GM12864 (cell line): Measurements from ENCODE around the gene TXNDC11.

Experiments
- DNase-seq: peaks from one replicate; pipeline ENCODE4 v3.0.0-alpha.2; 2011; ENCODE audit warnings: low read depth
- H3K4me3 ChIP-seq: 2 replicates; pipeline ENCODE4 v1.5.1; 2011; ENCODE audit warnings: mild to moderate bottlenecking, low read depth, low read length, control low read depth
- TF ChIP-seq, protein P1 (sequence below): IDR thresholded peaks from 2 replicates; pipeline ENCODE4 v1.5.1; 2011; ENCODE audit warnings: low read depth, mild to moderate bottlenecking, moderate library complexity, low read length, control low read depth, inconsistent platforms; ENCODE audit errors: missing control alignments

TXNDC11 gene

DNA sequence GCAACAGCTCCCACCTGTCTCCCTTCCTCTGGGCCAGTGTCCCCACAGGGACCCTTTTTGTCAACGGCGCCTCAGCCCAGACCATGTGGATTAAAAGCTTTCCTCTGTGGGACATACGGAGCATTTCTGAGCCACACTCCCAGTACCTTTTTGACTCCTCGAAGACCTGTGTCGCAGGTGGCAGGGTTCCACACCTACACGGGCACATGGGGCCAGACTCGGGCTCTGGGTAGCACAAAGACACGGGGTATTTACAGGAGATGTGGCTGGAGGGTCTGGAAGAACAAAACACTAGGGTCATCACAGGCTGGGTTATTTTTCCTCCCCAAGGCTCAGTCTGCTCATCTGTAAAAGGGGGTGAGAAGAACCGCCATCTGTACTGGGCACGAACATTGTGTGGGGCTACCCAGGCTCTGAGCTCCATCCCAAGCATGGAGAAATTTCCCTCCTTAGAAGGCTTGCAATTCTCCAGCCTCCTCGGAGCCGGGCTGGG, 106.9 kb downstream of the TXNDC11 start:
- TF ChIP-seq, protein P1, sequence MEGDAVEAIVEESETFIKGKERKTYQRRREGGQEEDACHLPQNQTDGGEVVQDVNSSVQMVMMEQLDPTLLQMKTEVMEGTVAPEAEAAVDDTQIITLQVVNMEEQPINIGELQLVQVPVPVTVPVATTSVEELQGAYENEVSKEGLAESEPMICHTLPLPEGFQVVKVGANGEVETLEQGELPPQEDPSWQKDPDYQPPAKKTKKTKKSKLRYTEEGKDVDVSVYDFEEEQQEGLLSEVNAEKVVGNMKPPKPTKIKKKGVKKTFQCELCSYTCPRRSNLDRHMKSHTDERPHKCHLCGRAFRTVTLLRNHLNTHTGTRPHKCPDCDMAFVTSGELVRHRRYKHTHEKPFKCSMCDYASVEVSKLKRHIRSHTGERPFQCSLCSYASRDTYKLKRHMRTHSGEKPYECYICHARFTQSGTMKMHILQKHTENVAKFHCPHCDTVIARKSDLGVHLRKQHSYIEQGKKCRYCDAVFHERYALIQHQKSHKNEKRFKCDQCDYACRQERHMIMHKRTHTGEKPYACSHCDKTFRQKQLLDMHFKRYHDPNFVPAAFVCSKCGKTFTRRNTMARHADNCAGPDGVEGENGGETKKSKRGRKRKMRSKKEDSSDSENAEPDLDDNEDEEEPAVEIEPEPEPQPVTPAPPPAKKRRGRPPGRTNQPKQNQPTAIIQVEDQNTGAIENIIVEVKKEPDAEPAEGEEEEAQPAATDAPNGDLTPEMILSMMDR = no peak
- no peak for DNase-seq
- no peak overlapping the region for H3K4me3 ChIP-seq

DNA sequence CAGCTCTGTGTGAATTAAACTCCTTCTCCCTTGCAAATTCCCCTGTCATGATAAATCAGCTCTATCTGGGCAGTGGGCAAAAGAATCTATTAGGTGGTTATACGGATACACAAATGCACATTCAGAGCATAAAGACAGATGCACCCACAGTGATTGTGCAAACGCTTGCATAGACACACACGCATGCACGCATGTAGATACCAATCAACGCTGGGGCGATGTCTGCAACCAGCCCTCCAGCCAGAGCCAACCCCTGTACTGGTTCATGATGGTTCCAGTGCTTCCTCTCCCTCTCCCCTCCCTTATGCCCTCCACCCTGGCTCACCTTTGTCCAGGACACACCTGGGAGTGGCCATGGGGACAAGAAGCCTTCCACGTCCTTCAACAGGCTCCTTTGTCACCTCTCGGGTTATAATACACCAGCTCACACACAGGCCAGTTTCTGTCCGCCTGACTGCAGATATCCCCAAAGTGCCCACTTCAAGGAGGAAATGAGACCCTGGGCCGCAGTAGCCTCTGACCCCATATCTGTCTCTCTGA, 107.5 kb downstream of the TXNDC11 start:
- H3K4me3 ChIP-seq = no peak overlapping the region
- no peak for DNase-seq
- TF ChIP-seq, protein P1 = no peak

DNA sequence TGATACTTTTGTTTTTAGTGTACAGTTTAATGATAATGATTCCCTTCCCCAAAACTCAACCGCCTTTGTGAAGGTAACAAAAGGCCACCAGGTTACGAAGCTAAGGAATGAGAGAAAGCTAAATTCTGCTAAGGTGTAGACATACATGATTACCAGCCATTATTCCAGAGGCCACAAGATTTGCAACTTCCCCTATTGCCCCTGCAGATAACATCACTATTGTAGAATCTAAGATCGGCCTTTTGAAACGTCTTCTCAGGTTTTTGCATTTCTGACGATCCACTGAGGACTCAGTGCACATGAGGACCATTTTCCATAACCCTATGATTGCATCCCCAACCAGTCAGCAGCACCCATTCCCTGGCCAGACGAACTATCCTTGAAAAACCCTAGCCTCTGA, 108.3 kb downstream of the TXNDC11 start:
- DNase-seq = no peak
- TF ChIP-seq, protein P1 = no peak
- no peak overlapping the region for H3K4me3 ChIP-seq

DNA sequence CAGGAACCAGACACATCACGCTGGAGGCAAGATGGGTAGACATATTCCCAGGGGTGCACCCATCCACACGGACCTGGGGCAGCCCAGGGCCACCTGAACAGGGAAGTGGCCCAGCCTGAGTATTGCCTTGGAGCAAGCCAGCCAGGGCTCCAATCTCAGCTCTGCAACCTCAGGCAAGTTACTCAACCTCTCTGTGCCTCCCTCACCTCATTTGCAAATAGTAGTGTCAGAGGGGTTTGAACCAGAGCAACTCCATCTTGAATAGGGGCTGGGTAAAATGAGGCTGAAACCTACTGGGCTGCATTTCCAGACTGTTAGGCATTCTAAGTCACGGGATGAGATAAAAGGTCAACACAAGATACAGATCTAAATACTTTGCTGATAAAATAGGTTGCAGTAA, 109.5 kb downstream of the TXNDC11 start:
- no peak overlapping the region for H3K4me3 ChIP-seq
- DNase-seq = no peak
- TF ChIP-seq, protein P1 = no peak

DNA sequence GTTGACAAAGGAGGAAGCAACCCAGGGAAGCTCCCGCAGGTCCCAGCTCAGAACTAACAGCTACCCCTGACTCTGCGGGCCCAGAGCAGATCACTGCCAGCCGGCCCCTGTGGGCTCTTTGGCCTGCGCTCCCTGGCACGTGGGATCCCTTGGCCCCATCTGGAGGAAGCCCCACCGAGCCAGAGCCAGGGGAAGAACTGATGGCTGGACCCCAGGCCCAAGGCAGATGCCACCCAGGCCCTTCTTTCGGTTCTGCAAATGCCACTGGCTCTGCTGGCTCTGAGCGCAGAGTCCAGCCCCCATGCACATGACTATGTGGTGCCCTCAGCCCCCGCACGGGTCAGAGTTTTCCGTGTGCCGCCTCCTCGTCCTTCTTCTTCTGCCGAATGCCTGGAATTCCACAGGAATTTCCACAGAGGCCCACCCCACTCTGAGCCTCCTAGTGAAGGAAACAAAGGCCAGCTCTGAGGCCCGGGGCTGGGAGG, 110.2 kb downstream of the TXNDC11 start:
- no peak for DNase-seq
- TF ChIP-seq, protein P1 = no peak
- no peak overlapping the region for H3K4me3 ChIP-seq

DNA sequence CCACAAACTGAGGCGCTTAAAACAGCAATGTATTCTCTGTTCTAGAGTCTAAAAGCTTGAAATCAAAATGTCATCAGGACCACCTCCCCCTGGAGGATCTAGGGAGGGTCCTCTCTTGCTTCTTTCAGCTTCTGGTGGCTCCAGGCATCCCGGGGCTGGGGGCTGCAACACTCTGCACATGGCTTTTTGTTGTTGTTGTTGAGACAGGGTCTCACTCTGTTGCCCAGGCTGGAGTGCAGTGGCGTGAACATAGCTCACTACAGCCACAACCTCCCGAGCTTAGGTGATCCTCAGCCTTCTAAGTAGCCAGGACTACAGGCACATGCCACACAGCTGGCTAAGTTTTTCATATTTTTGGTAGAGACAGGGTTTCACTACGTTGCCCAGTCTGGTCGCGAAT, 111.4 kb downstream of the TXNDC11 start:
- DNase-seq = no peak
- TF ChIP-seq, protein P1 = no peak
- no peak overlapping the region for H3K4me3 ChIP-seq

DNA sequence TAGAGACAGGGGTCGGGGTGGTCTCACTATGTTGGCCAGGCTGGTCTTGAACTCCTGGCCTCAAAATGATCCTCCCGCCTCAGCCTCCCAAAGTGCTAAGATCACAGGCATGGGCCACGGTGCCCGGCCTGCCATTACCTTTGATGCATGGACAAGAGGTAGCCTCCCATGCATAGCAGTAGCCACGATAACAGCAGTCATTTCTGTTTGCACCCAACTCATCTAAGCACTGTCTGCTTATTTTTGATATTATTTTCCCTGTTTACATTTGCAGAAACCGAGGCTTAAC, 111.9 kb downstream of the TXNDC11 start:
- H3K4me3 ChIP-seq = no peak overlapping the region
- TF ChIP-seq, protein P1 = no peak
- no peak for DNase-seq
